Measurements from ENCODE around the gene HIVEP3.

HIVEP3 gene

DNA sequence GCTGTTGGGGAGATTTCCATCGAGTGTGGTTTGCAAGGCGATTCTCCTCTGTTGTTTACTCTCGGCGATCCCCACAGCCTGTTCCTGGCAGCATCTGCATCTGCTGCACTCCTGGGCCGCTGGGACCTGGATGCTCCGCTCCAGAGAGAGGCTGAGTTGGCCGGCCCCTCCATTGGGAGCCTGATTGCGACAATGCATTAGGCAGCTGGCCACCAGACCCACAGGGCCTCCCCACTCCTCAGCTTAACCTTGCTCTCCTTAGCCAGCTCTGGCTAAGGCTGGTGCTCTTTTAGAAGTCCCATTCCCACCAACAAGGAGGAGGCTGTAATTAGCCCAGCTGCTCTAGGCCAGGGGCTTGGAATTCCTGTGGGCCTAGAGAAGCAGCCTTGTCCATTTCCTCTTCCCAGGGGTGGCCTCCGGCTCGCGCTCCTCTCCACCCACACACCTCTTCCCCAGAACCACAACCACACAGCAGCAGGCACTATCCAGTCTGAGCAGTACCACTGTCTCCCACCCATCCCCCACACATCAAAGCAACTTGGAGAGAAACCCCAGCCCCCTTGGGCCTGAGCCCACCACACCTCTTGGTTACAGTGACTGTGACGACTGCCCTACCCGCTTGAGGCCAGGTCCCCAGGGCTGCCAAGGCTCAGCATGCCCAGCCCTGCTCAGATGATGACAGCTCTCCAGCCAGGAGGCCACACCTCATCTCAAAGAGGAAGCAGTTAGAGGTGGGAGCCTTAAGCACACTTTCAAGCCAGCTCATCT lies 240.4 kb downstream of the HIVEP3 start:
- peak; percentile 80 for DNase-seq (ENCODE audit: low read depth)
- TF ChIP-seq, protein P1, sequence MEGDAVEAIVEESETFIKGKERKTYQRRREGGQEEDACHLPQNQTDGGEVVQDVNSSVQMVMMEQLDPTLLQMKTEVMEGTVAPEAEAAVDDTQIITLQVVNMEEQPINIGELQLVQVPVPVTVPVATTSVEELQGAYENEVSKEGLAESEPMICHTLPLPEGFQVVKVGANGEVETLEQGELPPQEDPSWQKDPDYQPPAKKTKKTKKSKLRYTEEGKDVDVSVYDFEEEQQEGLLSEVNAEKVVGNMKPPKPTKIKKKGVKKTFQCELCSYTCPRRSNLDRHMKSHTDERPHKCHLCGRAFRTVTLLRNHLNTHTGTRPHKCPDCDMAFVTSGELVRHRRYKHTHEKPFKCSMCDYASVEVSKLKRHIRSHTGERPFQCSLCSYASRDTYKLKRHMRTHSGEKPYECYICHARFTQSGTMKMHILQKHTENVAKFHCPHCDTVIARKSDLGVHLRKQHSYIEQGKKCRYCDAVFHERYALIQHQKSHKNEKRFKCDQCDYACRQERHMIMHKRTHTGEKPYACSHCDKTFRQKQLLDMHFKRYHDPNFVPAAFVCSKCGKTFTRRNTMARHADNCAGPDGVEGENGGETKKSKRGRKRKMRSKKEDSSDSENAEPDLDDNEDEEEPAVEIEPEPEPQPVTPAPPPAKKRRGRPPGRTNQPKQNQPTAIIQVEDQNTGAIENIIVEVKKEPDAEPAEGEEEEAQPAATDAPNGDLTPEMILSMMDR (conservative IDR thresholded peaks at IDR 0.05; ENCODE audit: low read length) = no peak

DNA sequence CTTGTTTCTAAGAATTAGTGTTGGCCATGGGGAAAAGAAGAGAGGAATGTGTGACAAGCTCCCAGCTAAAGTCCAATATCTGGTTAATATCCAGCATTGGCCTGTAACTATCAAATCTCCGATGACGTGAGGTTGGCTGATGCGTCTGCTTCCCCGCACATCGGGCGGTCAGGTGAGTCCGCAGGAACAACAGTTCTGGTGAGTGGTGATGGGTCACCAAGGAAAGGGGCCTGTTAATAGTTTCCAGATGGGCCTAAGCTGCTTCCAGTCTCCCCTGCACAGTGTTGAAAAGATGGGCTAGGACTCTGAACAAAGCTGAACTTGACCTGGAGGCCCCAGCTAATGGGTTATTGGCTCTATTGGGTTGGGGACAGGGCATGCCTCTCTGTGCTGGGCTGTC lies 241.1 kb downstream of the HIVEP3 start:
- TF ChIP-seq, protein P1 (conservative IDR thresholded peaks at IDR 0.05; ENCODE audit: low read length) = no peak
- DNase-seq (ENCODE audit: low read depth) = no peak
- no peak overlapping the region for H3K4me3 ChIP-seq (ENCODE audit: low read length)

More for the DNA sequence above, 240.4 kb downstream of the HIVEP3 start:
- H3K4me3 ChIP-seq (ENCODE audit: low read length) = no peak overlapping the region

DNA sequence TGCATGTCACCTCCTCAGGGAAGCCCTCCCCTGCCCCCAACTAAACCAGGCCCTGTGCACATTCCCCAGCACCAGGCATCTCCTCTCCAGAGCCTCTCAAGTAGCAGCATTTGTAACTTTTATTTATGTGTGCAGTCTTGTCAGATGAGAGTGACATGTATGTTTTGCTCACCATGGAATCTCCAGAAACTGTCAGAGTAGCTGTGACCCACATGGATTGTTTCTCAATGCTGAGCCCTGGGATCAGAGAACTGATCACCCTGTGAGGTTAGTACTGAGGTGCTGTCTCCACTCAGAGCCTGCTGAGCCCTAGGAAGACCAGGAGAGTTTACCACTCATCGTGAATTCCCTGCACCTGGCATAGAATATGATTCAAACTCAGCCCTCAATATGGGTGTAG lies 243.3 kb downstream of the HIVEP3 start:
- TF ChIP-seq, protein P1 (conservative IDR thresholded peaks at IDR 0.05; ENCODE audit: low read length) = no peak
- DNase-seq (ENCODE audit: low read depth) = no peak
- H3K4me3 ChIP-seq (ENCODE audit: low read length) = no peak overlapping the region

DNA sequence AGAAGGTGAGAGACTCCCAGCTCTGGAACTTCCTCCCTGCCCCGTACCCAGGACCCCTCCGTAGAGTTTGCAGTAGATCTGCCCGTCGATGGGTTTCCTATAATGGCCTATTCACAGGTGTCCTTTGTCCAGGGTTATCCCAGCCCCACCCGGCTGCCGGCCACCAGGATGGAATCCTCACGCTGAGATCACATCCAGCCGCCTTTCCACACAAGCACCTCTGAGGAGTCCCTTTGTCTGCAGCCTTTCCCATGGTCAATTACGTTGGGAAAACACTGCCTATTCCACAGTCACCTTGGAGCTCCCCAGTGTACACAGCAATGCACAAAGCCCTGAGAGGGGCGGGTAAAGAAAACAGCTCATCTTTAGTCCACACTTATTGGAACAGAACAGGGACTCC lies 244.2 kb downstream of the HIVEP3 start:
- DNase-seq (ENCODE audit: low read depth) = no peak
- H3K4me3 ChIP-seq (ENCODE audit: low read length) = no peak overlapping the region
- TF ChIP-seq, protein P1 (conservative IDR thresholded peaks at IDR 0.05; ENCODE audit: low read length) = no peak

DNA sequence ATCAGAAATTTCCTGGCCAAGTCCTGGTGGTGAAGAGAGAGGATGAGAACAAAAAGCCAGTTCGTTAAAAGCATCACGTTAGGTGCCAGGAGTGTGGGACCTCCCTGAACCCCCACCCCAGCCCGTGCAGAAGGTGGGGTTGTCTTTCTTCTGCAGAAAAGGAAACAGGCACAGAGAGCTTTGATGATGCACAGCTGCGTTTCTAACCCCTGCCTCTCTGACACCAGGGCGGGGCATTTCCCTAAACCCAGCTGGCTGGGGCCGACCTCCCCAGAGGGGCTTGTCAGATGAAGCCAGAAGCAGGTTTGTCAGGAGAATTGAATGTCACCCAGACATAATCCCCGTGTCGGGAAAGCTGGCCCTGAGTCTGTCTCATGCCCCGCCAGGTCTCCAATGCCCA lies 244.9 kb downstream of the HIVEP3 start:
- no peak overlapping the region for H3K4me3 ChIP-seq (ENCODE audit: low read length)
- DNase-seq (ENCODE audit: low read depth) = no peak
- TF ChIP-seq, protein P1 (conservative IDR thresholded peaks at IDR 0.05; ENCODE audit: low read length) = no peak

DNA sequence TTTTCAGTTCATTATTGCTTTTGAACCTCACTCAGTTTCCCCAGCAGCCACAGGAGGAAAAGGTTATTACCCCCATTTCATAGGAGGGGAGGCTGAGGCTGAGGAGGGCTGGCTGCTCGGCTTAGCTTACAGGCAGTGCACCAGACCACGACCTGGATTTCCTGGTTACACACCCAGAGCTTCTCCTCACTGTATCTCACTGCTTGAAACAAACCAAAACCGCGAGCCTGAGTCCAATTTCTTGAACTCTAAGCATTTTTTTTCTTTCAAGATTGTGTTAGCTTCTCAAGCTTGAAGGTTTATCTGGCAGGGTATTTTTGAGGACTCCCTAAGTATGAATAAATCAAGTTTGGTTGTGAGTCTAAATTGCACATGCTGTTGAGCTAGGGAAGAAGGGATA lies 245.3 kb downstream of the HIVEP3 start:
- no peak overlapping the region for H3K4me3 ChIP-seq (ENCODE audit: low read length)
- TF ChIP-seq, protein P1 (conservative IDR thresholded peaks at IDR 0.05; ENCODE audit: low read length) = no peak
- DNase-seq (ENCODE audit: low read depth) = peak; percentile 70

DNA sequence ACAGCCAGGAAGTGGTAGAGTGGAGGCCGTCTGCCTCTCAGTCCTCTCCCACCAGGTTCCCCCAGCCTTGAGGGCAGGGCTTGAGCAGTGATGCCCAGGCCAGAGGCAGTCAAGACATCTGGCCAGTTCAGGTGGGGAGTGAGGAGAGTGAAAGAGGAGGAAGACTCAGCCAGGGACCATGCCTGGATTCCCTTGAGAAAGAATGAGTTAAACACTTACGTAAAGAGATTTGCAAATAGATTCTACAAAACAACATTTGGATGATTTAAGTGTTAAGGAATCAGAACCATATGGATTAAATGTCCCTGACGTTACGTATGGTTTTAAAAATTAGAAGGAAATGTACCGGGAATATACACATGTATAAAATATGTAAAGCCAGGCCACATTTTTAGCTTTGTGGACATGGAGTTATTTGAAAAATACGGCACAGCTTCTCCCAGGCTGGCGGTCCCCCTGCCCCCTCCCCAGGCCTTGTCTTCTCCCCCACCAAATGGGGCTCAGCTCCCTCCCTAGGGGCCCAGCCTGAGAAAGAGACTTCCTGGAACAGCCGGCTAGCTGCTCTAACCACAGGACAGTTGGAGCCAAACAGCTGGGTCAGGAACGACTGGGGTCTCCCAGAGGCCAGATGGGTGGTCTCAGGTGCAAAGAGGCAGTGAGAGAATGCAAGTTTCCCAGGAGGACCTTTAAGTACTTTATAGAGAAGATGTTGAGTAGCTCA lies 245.9 kb downstream of the HIVEP3 start:
- H3K4me3 ChIP-seq (ENCODE audit: low read length) = no peak overlapping the region
- TF ChIP-seq, protein P1 (conservative IDR thresholded peaks at IDR 0.05; ENCODE audit: low read length) = no peak
- peak; percentile 78 for DNase-seq (ENCODE audit: low read depth)

Data from AG10803 (cell line).